Epithelial cell of esophagus (primary cell): ENCODE data around the gene GPR3.
"Not testable (repeated sequence)": the region's sequence is repeated elsewhere in the genome, so short reads cannot be mapped to it uniquely, and the experiment has no call there.

Experiments
- DNase-seq: peaks from one replicate; pipeline ENCODE4 v3.0.0; 2010; ENCODE audit warnings: low read depth
- H3K4me3 ChIP-seq: 2 replicates; pipeline ENCODE4 v1.5.1; 2011; ENCODE audit warnings: mild to moderate bottlenecking, low read length, control low read depth
- TF ChIP-seq, protein P1 (sequence below): IDR thresholded peaks from 2 replicates; pipeline ENCODE4 v1.5.1; 2011; ENCODE audit warnings: low read depth, mild to moderate bottlenecking, low read length, control low read depth, inconsistent platforms; ENCODE audit not compliant: insufficient read depth; ENCODE audit errors: missing control alignments

Gene GPR3

GRCh38 chr1:27430903-27431600 is 38.6 kb downstream of the GPR3 start:
- H3K4me3 ChIP-seq = no peak overlapping the region
- TF ChIP-seq, protein P1, sequence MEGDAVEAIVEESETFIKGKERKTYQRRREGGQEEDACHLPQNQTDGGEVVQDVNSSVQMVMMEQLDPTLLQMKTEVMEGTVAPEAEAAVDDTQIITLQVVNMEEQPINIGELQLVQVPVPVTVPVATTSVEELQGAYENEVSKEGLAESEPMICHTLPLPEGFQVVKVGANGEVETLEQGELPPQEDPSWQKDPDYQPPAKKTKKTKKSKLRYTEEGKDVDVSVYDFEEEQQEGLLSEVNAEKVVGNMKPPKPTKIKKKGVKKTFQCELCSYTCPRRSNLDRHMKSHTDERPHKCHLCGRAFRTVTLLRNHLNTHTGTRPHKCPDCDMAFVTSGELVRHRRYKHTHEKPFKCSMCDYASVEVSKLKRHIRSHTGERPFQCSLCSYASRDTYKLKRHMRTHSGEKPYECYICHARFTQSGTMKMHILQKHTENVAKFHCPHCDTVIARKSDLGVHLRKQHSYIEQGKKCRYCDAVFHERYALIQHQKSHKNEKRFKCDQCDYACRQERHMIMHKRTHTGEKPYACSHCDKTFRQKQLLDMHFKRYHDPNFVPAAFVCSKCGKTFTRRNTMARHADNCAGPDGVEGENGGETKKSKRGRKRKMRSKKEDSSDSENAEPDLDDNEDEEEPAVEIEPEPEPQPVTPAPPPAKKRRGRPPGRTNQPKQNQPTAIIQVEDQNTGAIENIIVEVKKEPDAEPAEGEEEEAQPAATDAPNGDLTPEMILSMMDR = no peak
- no peak for DNase-seq

DNA sequence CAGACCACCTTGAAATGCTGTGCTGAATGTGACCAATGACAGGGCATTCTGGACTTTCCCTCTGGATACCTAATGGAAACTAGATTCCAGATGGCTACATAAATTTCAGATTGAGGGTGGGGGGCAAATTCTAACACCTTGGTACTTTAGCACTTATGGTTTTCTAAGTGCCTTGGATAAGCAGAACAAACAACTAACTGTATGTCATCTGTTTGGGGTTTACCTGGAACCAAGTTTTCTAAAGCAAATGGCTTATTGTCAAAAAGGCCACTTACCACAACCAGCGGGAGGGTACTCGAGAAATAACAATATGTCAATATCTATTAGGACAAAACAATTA is 39.1 kb downstream of the GPR3 start:
- TF ChIP-seq, protein P1 = no peak
- H3K4me3 ChIP-seq = no peak overlapping the region
- DNase-seq = no peak

DNA sequence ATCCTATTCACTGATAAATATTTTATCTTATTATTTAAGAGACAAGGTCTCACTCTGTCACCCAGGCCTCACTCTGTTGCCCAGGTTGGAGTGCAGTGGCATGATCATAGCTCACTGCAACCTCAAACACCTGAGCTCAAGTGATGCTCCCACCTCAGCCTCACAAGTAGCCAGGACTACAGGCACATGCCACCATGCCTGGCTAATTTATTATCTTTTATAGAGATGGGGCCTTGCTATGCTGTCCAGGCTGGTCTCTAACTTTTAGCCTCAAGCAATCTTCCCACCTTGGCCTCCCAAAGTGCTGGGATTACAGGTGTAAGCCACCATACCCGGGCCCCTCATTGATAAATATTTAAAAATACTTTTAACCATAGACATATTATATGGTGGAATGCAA is 40.3 kb downstream of the GPR3 start:
- not testable (repeated sequence) for DNase-seq, H3K4me3 ChIP-seq

GRCh38 chr1:27433706-27434105 is 41.3 kb downstream of the GPR3 start:
- H3K4me3 ChIP-seq = no peak overlapping the region
- TF ChIP-seq, protein P1 = no peak
- no peak for DNase-seq

DNA sequence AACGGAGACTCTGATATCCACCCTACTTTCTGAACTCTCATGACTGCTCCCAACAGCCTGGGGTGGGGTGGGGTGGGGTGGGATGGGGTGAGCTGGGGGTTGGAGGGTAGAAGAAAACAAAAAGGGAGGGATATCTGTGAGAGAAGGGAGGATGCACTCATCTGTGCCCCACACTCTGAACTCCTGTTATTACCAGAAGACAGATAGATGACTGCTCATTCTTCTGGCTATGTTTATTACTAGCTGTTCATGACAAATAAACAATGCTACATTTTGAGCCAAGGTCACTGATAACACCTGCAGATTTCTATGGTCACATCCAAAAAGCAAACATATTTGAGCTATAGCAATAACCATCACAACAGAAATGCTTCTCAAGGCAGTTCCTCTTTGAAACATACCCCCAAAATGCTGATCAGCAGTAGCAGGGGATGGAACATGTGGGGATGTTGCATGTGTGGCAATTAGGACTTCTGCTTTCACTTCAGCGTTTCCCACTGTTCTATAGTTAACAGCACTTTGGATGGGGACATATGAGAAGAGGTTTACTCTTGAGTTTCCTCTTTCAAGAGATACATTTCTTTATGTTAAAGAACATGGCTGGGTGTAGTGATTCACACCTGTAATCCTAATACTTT is 43.3 kb downstream of the GPR3 start:
- TF ChIP-seq, protein P1 = no peak
- H3K4me3 ChIP-seq = no peak overlapping the region
- DNase-seq = no peak

DNA sequence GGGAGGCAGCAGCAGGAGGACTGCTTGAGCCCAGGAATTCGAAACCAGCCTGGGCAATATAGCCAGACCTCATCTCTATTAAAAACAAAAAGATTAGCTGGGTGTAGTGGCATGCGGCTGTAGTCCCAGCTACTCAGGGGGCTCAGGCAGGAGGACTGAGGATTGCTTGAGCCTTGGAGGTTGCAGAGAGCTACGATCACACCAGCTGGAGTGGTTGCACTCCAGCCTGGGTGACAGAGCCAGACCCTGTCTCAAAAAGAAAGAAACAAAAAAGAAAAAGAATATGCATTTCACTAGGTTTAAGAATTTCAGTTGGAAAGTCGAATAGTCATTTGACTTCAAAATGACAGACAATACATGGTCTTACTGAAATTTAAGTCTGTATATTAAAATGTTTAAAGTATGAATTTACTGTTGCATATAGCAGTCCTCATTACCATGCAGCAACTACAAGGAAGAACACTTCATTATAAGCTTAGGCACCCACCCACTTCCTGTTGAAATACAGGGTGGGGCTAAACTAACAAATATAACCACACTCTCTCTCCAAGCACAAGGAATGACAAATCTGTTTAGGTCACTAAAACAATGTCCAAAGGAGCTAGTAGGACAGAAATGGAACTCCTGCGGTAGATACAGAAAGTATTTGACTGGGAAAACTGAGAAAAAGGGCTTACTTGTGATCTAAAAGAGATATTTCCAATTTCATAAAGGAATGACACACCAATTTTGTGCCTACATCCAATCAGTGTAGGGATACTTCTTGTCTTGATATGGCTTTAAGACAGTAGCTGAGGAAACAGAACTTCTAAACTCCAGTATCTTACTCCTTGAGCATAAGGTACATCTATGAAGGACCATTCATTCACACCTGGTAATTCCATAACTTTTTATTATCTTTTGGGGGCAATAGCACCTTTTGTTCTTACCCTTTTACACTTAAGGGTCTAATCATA is 44.1 kb downstream of the GPR3 start:
- H3K4me3 ChIP-seq = no peak overlapping the region
- TF ChIP-seq, protein P1 = no peak
- DNase-seq = peak; percentile 82

GRCh38 chr1:27438621-27439061 is 46.2 kb downstream of the GPR3 start:
- no peak for DNase-seq
- TF ChIP-seq, protein P1 = no peak
- H3K4me3 ChIP-seq = no peak overlapping the region
